ENCODE results near the gene UQCRH. TPM values are rescaled to one million over a fixed set of nuclear protein-coding genes. Genes with fewer than 3 reads are reported as not detected.

The UQCRH gene
- total and polyA plus RNA-seq, 2 of the 4 experiments (the other 2 are of a cell fraction): 347 to 736 TPM

DNA sequence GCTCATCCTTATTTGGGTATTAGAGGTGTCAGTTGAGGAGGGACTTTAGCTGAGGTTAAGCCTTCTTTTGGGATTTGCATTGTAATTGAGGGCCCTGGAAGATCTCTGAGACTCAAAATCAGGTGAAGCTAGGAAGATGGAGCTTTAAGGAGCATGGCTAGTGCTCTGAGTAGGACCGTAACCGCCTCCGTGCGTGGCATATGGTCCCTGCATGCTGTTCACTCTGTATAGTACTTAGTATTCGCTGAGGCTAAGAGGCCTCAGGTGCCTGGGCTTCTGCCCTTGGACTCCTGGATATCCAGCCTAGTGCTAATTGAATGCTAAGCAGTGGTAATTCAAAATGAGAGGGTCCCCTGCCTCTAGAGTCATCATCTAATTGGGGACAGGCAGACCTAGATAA is 59.6 kb downstream of the UQCRH start:
- H3K4me1 ChIP-seq (ENCODE audit: control insufficient read depth, insufficient read depth, low read length): no peaks in the 10 kb centered on the region
- H3K79me1 ChIP-seq (ENCODE audit: low read depth in 1 of 2, low read length in 2 of 2): no peaks in the 10 kb centered on the region
- H3K9ac ChIP-seq (ENCODE audit: low read depth, low read length): no peak overlapping the region
- CTCF ChIA-PET: no interaction called here
- no peaks in the 10 kb centered on the region for H4K20me1 ChIP-seq (ENCODE audit: insufficient read depth, low read length)
- H3K56ac ChIP-seq (ENCODE audit: extremely low read depth, insufficient read depth, low read length): no peak overlapping the region
- DNase-seq (no peak), ATAC-seq (ENCODE audit: low read depth) (no peak)
- BruUV-seq (replicated peaks): no TSS peak
- peaks cover 36% of the 10 kb centered on the region for H3K36me3 ChIP-seq (ENCODE audit: control insufficient read depth, insufficient read depth, low read length)
- no peak overlapping the region for H2BK20ac ChIP-seq (ENCODE audit: low read depth, low read length)
- no peak overlapping the region for H3K23ac ChIP-seq (ENCODE audit: low read depth, low read length)
- no peak overlapping the region for H4K91ac ChIP-seq (ENCODE audit: insufficient read depth, low read depth, low read length)
- H3K18ac ChIP-seq (ENCODE audit: low read depth, low read length): no peak overlapping the region
- H2AK9ac ChIP-seq (replicated peaks; ENCODE audit: low read depth, low read length, poor library complexity): no peak overlapping the region
- POLR2A ChIA-PET (ENCODE audit: unreplicated experiment): no interaction called here
- H2AFZ ChIP-seq (replicated peaks; ENCODE audit: low read length, poor library complexity): no peak overlapping the region
- no peak overlapping the region for H3K4me2 ChIP-seq (ENCODE audit: low read depth, low read length)
- intact Hi-C loops (cut with micrococcal nuclease) (no loop called here), dilution Hi-C loops (cut with HindIII; ENCODE audit: low sequenced_read_pairs, unreplicated experiment) (no loop called here), in situ Hi-C loops (cut with MboI; ENCODE audit: low sequenced_read_pairs) (no loop called here)
- no peaks in the 10 kb centered on the region for H3K9me3 ChIP-seq (ENCODE audit: control insufficient read depth, insufficient read depth, low read length)
- no peak overlapping the region for H4K5ac ChIP-seq (ENCODE audit: low read depth, low read length)
- no peak overlapping the region for H3K4me3 ChIP-seq (ENCODE audit: insufficient read depth, low read depth, low read length)
- no peak overlapping the region for H2AK5ac ChIP-seq (ENCODE audit: low read depth, low read length)
- H2BK15ac ChIP-seq (ENCODE audit: low read depth, low read length): no peak overlapping the region
- H2BK5ac ChIP-seq (ENCODE audit: low read depth, low read length, poor library complexity, severe bottlenecking): no peak overlapping the region
- H3K9me1 ChIP-seq (ENCODE audit: insufficient read depth, low read length): no peaks in the 10 kb centered on the region; the same call in 1 of the 2 replicates
- no peak overlapping the region for H3K27ac ChIP-seq (ENCODE audit: insufficient read depth, low read length)
- no peaks in the 10 kb centered on the region for H3K27me3 ChIP-seq (ENCODE audit: control insufficient read depth, insufficient read depth, low read length)
- no peak overlapping the region for H3K14ac ChIP-seq (replicated peaks; ENCODE audit: low read depth, low read length)
- H2BK120ac ChIP-seq (ENCODE audit: low read depth, low read length): no peak overlapping the region
- WGBS, 2 experiments (ENCODE audit: extremely low coverage in 2 of 2, insufficient read length in 1 of 2): no CpG with 5 or more reads among the region's 5 CpGs
- H3K4ac ChIP-seq (ENCODE audit: low read depth, low read length): no peak overlapping the region
- H4K8ac ChIP-seq (ENCODE audit: low read depth in 2 of 2, low read length in 2 of 2): no peak overlapping the region
- no peak for TF ChIP-seq USF2 (IDR thresholded peaks at IDR 0.05; ENCODE audit: low read depth, low read length)
- TF ChIP-seq CEBPB (IDR thresholded peaks at IDR 0.05; ENCODE audit: low read depth, low read length): no peak
- TF ChIP-seq BHLHE40 (IDR thresholded peaks at IDR 0.05; ENCODE audit: low read depth, low read length): no peak
- TF ChIP-seq FOS (IDR thresholded peaks at IDR 0.05; ENCODE audit: low read depth, low read length): no peak
- TF ChIP-seq, protein P1, sequence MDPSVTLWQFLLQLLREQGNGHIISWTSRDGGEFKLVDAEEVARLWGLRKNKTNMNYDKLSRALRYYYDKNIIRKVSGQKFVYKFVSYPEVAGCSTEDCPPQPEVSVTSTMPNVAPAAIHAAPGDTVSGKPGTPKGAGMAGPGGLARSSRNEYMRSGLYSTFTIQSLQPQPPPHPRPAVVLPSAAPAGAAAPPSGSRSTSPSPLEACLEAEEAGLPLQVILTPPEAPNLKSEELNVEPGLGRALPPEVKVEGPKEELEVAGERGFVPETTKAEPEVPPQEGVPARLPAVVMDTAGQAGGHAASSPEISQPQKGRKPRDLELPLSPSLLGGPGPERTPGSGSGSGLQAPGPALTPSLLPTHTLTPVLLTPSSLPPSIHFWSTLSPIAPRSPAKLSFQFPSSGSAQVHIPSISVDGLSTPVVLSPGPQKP (IDR thresholded peaks at IDR 0.05; ENCODE audit: borderline replicate concordance, low read depth, low read length): no peak
- no peak for TF ChIP-seq CTCF (conservative IDR thresholded peaks at IDR 0.05; ENCODE audit: low read depth, low read length)
- TF ChIP-seq SMC3 (IDR thresholded peaks at IDR 0.05; ENCODE audit: low read depth, low read length): no peak
- no peak for TF ChIP-seq POLR2A (IDR thresholded peaks at IDR 0.05; ENCODE audit: low read depth, low read length)
- TF ChIP-seq NFE2L2 (IDR thresholded peaks at IDR 0.05; ENCODE audit: low read depth, low read length): no peak
- TF ChIP-seq MAFK (IDR thresholded peaks at IDR 0.05; ENCODE audit: low read depth, low read length): no peak
- no peak for TF ChIP-seq CHD1 (IDR thresholded peaks at IDR 0.05; ENCODE audit: low read depth, low read length)

All from IMR-90 (cell line).